ENCODE measurements around the gene ANKRD33. TPM values are rescaled to one million over a fixed set of nuclear protein-coding genes. Genes with fewer than 3 reads are reported as not detected.
A peak's percentile ranks its signal among the peaks of the same experiment; 100 is the strongest.
"Not testable (repeated sequence)": the region's sequence is repeated elsewhere in the genome, so short reads cannot be mapped to it uniquely, and the experiment has no call there.

ANKRD33 gene
- total RNA-seq, 1 experiment from 2014 or later: not detected

GRCh38 chr12:51879102-51879501, 8.8 kb upstream of the ANKRD33 start:
- no peak for DNase-seq (ENCODE audit: unreplicated experiment)
- no TSS peak for BruUV-seq (replicated peaks)
- no peaks in the 10 kb centered on the region for H3K27me3 Mint-ChIP-seq (ENCODE audit: insufficient read depth, unreplicated experiment)
- no peak for TF ChIP-seq CTCF (IDR thresholded peaks at IDR 0.05; ENCODE audit: unreplicated experiment)
- CTCF ChIA-PET: interaction anchor here (0.6 to 1.2 kb wide), 4 partner anchors 12 to 458 kb away, joined by 3 to 4 read pairs (median 3); no protein-coding TSS in a partner anchor
- no peak overlapping the region for H3K4me3 Mint-ChIP-seq (ENCODE audit: unreplicated experiment)
- intact Hi-C loops (cut with micrococcal nuclease): loop anchor here (5.0 kb wide), 1 partner anchor 57 kb away; no protein-coding TSS in a partner anchor
- no peaks in the 10 kb centered on the region for H3K36me3 Mint-ChIP-seq (ENCODE audit: insufficient read depth, unreplicated experiment)
- POLR2A ChIA-PET: interaction anchor here (1.0 kb wide), 1 partner anchor 12 kb away, joined by 5 read pairs; no protein-coding TSS in a partner anchor
- H3K4me1 Mint-ChIP-seq (ENCODE audit: insufficient read depth, unreplicated experiment): no peaks in the 10 kb centered on the region
- no peak overlapping the region for H3K27ac Mint-ChIP-seq (ENCODE audit: low read depth, unreplicated experiment)
- H3K9me3 Mint-ChIP-seq (ENCODE audit: unreplicated experiment): no peaks in the 10 kb centered on the region

DNA sequence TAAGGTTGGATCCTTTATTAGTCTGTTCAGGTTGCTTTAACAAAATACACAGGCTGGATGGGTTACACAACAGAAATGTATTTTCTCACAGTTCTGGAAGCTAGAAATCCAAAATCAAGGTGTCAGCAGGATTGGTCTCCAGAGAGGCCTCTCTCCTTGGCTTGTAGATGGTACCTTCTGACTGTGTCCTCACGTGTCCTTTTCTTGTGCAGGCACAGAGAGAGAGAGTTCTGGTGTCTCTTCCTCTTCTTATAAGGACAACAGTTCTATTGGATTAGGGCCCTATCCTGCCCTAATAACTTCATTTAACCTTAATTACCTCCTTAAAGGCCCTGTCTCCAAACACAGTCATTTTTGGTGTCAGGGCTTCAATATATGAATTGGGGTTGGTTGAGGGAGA, 4.6 kb upstream of the ANKRD33 start:
- Mint-ChIP-seq H3K4me1 (ENCODE audit: insufficient read depth, unreplicated experiment) (peaks cover 14% of the 10 kb centered on the region), H3K27ac (ENCODE audit: low read depth, unreplicated experiment) (no peak overlapping the region), H3K9me3 (ENCODE audit: unreplicated experiment) (no peaks in the 10 kb centered on the region), H3K4me3 (ENCODE audit: unreplicated experiment) (no peak overlapping the region), H3K27me3 (ENCODE audit: insufficient read depth, unreplicated experiment) (no peaks in the 10 kb centered on the region), H3K36me3 (ENCODE audit: insufficient read depth, unreplicated experiment) (no peaks in the 10 kb centered on the region)
- intact Hi-C loops (cut with micrococcal nuclease): no loop called here
- no peak for DNase-seq (ENCODE audit: unreplicated experiment)
- CTCF ChIA-PET: no interaction called here
- BruUV-seq (replicated peaks): no TSS peak
- TF ChIP-seq CTCF (IDR thresholded peaks at IDR 0.05; ENCODE audit: unreplicated experiment): no peak
- POLR2A ChIA-PET: no interaction called here

DNA sequence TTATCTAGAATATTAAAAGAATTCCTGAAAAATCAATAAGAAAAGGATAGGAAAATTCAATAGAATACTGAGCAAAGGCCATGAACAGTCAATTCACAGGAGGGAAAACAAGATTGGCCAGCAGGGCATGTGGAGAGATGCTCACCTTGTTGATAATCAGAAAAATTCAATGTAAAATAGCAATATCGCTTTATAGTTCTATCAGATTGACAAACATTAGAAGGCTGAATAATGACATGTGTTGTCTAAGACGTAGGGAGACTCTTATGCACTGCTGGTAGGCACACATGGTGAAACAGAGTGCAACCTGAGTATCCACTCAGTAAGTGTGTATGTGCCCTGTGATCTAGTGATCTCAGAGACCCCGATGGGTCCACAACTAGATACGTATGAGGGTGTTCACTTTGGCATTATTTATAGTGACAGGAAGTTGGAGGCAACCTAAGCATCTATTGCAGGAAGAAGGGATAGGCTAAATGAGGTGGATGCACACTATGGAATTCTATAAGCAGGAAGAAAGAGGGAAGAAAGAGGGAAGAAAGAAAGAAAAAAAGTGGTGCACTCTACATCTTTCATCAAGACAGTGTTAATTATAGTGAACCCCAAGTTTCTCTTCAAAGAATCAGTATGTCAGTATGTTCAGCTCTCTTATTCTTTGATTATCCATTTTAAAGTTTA, 3.8 kb upstream of the ANKRD33 start:
- Mint-ChIP-seq H3K36me3 (ENCODE audit: insufficient read depth, unreplicated experiment) (no peaks in the 10 kb centered on the region), H3K9me3 (ENCODE audit: unreplicated experiment) (no peaks in the 10 kb centered on the region), H3K27ac (ENCODE audit: low read depth, unreplicated experiment) (no peak overlapping the region), H3K4me1 (ENCODE audit: insufficient read depth, unreplicated experiment) (peaks cover 14% of the 10 kb centered on the region), H3K27me3 (ENCODE audit: insufficient read depth, unreplicated experiment) (no peaks in the 10 kb centered on the region), H3K4me3 (ENCODE audit: unreplicated experiment) (no peak overlapping the region)
- DNase-seq (ENCODE audit: unreplicated experiment): no peak
- TF ChIP-seq CTCF (IDR thresholded peaks at IDR 0.05; ENCODE audit: unreplicated experiment): no peak
- POLR2A ChIA-PET: interaction anchor here (0.8 kb wide), 1 partner anchor 13 kb away, joined by 3 read pairs; no protein-coding TSS in a partner anchor
- CTCF ChIA-PET: interaction anchor here (0.6 kb wide), 1 partner anchor 69 kb away, joined by 4 read pairs; no protein-coding TSS in a partner anchor
- BruUV-seq (replicated peaks): no TSS peak
- intact Hi-C loops (cut with micrococcal nuclease): no loop called here

DNA sequence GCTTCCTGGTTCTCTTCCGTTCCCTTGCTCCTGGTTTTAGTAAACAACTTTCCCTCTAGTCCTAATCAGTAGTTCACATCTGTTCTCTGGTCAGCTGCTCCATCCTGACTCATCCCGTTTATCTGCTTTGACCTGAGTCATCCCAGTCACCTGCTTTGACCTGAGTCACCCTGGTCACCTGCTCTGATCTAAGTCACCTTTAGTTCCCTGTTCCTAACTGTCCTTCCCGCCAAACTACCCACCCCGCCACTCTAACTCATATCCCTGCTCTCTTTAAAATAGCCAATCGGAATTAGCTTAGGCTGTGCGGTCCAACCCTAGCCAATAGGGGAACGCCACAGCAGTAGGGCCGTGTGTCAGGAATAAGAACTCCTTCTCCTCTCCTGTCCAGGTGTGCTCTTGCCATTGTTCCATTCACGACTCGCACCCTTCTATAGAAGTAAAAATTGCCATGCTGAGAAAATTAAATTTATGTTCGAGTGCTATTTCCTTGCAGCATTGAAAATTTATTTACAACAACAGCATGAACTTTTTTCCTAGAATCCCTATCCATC, 3.1 kb upstream of the ANKRD33 start:
- Mint-ChIP-seq H3K27me3 (ENCODE audit: insufficient read depth, unreplicated experiment) (no peaks in the 10 kb centered on the region), H3K4me1 (ENCODE audit: insufficient read depth, unreplicated experiment) (peaks cover 14% of the 10 kb centered on the region), H3K36me3 (ENCODE audit: insufficient read depth, unreplicated experiment) (no peaks in the 10 kb centered on the region), H3K9me3 (ENCODE audit: unreplicated experiment) (no peaks in the 10 kb centered on the region), H3K27ac (ENCODE audit: low read depth, unreplicated experiment) (peak overlapping the region; percentile 5), H3K4me3 (ENCODE audit: unreplicated experiment) (no peak overlapping the region)
- POLR2A ChIA-PET: interaction anchor here (0.8 kb wide), 1 partner anchor 14 kb away, joined by 3 read pairs; no protein-coding TSS in a partner anchor
- intact Hi-C loops (cut with micrococcal nuclease): no loop called here
- no TSS peak for BruUV-seq (replicated peaks)
- no peak for TF ChIP-seq CTCF (IDR thresholded peaks at IDR 0.05; ENCODE audit: unreplicated experiment)
- CTCF ChIA-PET: interaction anchor here (0.6 to 1.3 kb wide), 3 partner anchors 68 to 194 kb away, joined by 3 to 4 read pairs (median 4); no protein-coding TSS in a partner anchor
- peak; percentile 24 for DNase-seq (ENCODE audit: unreplicated experiment)

- intact Hi-C loops (cut with micrococcal nuclease): not testable (repeated sequence)
- POLR2A ChIA-PET: interaction anchor here (0.7 to 1.0 kb wide), 2 partner anchors 215 to 495 kb away, joined by 3 to 4 read pairs; no protein-coding TSS in a partner anchor
- peak overlapping the region; percentile 25 for H3K4me3 Mint-ChIP-seq (ENCODE audit: unreplicated experiment)
These were observed 2.4 kb upstream of the ANKRD33 start for GRCh38 chr12:51885294-51886020.

More at GRCh38 chr12:51885294-51886020, 2.4 kb upstream of the ANKRD33 start:
- not testable (repeated sequence) for H3K9me3 Mint-ChIP-seq (ENCODE audit: unreplicated experiment); BruUV-seq (replicated peaks); H3K27me3 Mint-ChIP-seq (ENCODE audit: insufficient read depth, unreplicated experiment); DNase-seq (ENCODE audit: unreplicated experiment); H3K36me3 Mint-ChIP-seq (ENCODE audit: insufficient read depth, unreplicated experiment)
- peak overlapping the region; percentile 74 for H3K27ac Mint-ChIP-seq (ENCODE audit: low read depth, unreplicated experiment)
- peaks cover 14% of the 10 kb centered on the region for H3K4me1 Mint-ChIP-seq (ENCODE audit: insufficient read depth, unreplicated experiment)
- CTCF ChIA-PET: interaction anchor here (0.6 to 1.9 kb wide), 8 partner anchors 9 to 464 kb away, joined by 3 to 13 read pairs (median 4); no protein-coding TSS in a partner anchor
